Astrocyte (in vitro differentiated cells and primary cell): Measurements from ENCODE around the gene SSX5.
"Not testable (repeated sequence)": the region's sequence is repeated elsewhere in the genome, so short reads cannot be mapped to it uniquely, and the experiment has no call there.

Experiments used
- CTCF ChIP-seq: IDR thresholded peaks from 2 replicates; pipeline ENCODE4 v1.5.1; 2011; ENCODE audit warnings: low read depth, mild to moderate bottlenecking, inconsistent platforms, low read length, moderate library complexity; ENCODE audit not compliant: insufficient read depth
- EZH2 ChIP-seq: IDR thresholded peaks from 2 replicates; pipeline ENCODE4 v1.6.1; 2012; ENCODE audit warnings: mild to moderate bottlenecking, low read length, inconsistent platforms; ENCODE audit not compliant: insufficient read depth

- not testable (repeated sequence) for TF ChIP-seq EZH2, CTCF
Measured at GRCh38 chrX:48166322-48166721, 30.3 kb downstream of the SSX5 start.
